CD4-positive, alpha-beta T cell treated with Interleukin-15 for 4 hours (primary cell): ENCODE measurements around the gene VSX1.
A peak's percentile ranks its signal among the peaks of the same experiment; 100 is the strongest.

Experiments
- DNase-seq: peaks from one replicate; pipeline ENCODE4 v3.0.0-alpha.2; 2020; ENCODE audit warnings: low spot score

Gene VSX1

DNA sequence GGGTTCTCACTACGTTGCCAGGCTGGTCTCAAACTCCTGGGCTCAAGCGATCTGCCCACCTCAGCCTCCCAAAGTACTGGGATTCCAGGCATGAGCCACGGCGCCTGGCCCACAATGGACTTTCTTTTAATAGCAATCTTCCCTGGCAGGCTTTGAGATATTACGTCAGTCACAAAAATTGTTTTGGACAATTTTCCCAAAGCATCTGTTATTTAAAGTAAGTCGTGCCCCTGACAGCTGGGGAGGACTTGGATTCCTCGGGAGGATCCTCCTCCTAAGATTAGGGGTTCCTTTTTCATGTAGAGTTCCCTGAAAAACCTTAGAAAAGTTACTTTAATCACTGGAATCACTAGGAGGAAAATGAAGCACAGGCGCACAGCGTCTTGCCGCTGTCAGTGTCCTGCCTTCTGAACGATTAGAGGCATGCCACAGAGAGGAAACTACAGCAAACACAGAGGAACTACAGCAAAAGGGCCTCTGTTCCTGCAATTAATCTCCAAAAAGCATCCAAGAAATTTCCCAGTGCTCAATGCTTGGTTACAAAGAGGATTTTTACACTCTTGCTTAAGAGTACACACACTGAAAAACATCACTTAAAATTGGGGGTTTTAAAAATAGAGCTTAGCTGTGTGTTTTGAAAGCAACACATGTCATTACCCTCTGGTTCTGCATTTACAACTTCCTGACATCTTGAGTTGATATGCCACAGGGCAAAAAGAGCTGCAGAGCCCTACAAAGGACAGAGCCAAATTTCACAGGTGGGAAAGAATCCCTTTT lies 28.5 kb downstream of the VSX1 start:
- no peak for DNase-seq

DNA sequence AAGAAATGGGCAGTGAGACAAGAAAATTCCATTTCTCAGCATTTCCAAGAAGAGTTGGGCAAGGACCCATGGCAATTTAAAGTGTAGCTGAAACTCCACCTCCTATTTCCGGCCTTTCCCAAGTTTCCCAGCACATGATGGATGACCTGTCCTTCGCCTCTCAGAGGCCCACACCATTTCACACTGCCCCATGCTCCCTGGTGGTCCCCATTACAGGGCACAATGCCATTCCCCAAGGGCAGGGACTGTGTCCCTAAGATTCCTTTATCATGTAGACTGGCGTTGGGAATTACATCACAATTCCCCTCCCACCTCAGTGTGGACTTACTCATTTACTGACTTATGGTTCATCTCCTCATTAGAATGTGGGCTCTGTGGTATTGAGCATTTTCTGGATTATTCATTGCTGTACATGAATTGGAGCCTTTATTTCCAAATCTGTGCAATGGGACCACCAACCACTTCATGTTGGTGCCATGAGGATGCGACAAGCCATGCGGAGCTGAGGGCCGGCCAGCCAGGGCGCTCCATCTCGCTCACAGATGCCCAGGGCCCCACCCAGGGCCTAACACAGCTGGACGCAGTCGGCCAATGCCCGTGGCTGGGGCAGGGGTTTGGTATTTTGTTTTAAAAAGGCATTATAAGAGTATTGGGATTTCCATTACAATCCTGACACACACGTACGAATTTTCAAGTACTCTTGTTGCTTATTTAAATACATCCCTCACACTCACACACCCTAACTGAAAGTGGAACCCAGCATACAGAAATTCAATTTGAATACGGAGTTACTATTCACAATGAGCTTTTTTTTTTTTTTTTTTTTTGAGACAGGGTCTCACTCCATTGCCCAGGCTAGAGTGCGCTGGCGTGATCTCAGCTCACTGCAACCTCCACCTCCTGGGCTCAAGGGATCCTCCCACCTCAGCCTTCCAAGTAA lies 29.4 kb downstream of the VSX1 start:
- DNase-seq, result no peak

DNA sequence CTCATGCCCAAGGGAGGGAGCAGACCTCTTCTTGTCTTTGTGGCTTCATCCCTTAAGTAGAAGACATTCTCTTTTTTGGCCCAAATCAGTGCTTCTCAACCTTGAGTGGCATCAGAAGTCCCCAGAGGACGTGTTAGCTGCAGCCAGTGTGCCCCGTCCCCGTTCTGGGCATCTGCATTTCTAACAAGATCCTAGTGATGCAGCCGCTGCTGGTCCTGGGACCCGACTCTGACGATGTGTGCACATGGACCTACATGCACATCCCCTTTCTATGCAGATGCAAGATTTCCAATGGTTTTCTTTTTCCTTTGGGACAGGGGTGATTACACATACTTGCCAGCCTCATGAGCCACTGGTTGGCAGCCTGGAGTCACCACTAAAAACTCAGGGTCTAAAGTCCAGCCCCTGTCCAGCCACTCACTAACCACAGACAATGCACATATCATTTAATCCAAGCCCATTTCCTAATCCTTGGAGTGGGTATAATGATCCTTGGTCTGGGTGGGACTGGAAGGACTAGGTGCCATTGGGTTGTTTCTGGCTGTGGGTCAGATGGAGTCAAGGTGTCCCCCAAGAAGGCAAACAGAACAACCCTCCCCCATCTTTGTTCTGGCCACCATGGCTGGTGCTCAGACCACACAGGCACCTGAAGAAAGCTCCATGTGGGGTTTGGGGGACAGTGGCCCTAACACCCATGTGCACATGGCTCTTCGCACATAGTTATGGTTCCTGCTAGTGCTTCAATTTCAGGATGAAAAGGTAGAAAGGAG lies 30.4 kb downstream of the VSX1 start:
- no peak for DNase-seq

DNA sequence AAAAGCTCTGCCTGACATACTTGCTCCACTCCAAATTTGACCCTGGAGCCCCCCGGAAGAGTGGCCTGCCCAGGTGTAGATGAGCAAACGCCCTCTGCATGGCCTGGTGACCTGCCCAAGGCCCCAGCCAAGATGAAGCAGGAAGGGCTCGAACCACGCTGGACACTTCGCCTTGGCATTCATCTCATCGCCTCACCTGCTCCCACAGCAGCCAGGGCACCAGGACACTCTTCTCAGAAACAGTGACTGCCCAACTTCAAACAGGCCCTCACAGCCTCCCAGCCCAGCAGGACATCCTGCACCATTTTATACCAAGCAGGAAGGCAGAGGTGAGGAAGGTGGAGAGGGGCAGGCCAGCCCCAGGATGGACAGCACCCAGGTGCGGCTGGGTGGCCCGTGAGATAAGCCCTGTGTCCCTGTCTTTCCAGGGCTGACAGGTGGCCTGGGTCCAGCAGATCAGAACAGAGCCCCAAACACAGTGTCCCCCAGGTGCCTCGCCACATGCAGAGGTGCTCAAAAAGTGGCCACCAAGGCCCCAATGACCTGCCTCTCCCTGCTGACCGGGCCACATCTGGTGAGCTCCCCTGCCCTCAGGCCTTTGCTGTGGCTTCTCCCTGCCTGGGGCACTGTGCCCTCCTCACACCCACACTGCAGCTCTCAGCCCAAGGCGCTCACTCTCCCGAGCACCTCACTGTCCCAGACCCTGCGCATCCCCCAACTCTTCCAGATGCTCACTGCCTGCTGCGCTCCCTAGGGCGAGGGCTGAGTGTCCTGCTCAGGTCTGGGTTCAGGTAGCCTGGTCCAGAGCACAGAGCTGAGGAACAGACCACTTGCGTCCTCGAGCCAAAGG lies 31.2 kb downstream of the VSX1 start:
- DNase-seq, result no peak

DNA sequence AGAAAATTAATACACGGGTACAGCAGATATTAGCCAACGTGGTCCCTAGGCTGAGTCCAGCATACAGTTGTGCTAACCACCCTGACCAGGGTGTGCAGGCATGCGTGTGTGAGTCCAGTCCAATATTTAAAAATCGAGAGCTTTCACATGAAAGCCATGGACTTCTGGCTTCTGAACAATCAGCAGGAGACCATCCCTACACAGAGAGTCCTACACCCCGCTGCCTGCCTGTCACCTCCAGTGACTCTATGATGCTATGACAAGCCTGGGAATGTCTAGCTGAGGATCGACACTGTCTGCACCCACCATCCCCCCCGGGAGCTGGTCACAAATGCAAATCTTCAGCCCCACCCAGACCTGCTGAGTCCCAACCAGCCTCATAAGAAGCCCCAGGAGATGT lies 31.9 kb downstream of the VSX1 start:
- DNase-seq, result no peak

DNA sequence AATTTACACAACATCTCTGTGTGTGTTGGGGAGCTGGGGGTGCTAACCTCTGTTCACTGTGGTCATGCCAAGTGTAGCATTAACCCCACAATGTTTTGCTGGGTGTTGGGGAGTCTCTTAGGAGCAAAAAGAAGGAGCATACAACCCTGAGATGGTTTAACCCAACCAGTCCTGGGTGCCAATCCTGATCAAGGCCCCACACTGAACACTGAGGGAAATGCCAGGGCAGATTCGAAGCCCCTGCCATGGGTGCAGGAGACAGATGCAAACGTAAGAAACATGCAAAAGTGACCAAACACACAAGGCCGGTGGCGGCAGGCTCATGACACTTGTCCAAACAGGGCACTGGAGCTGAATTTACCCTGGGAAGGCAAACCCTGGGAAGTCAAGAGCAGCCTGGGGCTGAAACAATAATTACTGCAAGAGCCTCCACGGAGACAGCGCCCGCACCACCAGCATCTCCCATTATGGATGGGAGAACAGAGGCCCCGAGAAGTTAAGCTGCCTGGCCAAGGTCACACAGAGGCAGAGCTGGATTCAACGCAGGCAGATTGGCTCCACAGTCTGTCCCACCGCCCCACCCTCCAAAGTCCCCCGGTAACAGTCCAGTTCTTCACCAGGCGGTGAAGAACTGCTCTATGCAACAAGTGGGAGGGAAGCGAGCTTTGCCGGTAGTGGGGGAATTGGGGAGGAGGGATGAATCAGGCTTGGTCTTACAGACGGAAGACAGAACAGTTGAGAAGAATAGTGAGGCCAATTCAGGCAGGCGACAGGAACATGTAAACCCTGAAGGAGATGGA lies 32.5 kb downstream of the VSX1 start:
- no peak for DNase-seq

DNA sequence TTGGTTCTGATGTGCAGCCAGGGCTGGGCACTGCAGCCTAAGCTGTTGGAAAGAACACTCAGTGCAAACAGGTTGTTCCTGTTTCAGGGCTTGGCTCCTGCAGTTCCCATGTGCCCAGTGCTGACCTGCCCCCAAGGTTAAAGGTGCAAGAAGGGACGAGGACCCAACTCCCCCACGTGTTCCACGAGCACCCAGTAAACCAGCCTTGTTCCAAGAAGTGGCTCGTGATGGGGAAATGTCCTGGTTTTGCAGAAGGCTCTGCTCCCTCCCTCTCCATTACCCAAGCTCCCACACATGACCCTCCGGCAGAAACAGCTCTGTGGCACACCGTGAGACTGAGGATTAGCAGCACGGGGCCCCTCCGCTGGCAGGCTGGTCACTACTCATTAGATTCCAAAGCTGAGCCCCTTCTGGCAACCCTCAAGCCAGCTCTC lies 33.4 kb downstream of the VSX1 start:
- DNase-seq, result no peak

DNA sequence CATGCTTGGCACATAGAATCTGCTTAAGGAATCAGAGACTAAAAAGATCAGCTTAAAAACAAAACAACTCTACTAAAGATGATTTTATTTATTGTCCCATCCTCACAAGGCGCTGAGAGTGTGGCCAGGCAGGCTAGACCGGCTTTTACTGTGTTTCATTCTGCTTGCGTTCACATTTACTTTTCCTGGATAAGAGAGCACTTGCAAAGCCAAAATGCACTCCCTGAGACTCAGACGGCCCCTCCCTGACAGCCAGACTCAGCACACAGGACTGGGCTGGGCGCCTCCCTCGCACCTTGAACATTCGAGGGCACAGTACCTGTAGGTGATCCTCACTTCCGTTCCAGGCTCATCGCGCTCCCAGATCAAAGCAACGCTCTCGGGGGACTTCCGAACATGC lies 34.2 kb downstream of the VSX1 start:
- DNase-seq, result peak; percentile 17

DNA sequence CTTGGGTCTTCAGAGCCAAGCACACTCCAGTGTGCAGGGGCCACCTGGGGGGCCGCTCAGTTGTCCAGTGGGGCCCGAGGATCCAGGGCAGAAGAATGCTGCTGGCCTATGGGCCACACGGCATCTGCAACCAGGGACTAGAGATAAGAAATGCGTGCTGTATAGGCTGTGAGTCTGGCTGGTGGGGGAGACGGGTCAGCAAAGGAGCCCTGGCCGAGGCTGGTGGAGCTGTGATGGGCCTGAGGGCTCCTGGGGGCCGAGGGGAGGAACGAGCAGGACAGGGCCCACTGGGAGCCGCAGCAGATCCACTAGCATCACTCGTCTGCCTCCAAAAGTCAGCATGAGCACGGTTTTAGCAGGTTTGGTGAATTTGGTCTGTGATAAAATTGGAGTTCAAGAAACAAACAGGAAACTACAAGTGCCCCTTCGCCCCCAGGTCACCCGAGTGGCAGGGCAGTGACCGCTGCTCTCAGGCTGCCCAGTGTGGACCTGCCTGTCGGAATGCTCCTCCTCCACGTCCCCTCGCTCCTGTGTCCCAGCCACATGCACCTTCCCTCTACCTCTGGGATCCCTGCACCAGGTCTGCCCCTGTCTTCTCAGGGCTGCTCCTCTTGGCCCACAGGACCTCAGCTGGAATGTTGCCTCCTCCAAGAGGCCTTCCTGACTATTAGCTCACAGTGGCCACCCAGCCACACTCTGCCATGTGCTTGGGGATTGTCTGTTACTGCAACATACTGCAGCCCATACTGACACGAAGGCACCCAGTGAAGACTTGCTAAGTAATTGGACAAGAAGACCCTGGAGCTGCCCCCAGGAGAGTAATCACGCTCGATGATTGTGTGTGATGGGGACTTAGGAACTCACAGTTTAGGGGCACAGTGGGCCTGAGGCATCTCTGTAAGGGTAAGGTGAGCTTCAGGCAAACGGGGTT lies 34.9 kb downstream of the VSX1 start:
- no peak for DNase-seq

DNA sequence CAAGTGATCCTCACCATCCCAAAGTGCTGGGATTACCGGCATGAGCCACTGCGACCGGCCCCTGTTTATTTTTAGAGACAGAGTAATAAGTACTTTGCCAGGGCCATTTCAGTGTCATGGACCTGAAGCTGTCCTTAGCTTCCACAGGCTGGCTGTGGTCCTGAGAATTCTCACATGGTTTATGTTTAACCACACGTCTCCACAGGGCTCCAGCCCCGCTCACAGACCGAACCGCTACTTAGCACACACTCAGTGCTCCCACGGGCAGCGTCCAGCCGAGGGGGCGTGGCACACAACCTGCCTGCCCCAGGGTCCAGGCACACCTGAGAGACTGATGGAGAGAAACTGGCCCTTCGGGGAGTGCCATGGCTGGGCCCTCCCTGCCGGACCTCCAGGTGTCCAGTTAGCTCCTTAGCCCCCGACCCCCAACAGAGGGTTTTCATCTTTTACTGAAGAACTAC lies 35.7 kb downstream of the VSX1 start:
- no peak for DNase-seq

DNA sequence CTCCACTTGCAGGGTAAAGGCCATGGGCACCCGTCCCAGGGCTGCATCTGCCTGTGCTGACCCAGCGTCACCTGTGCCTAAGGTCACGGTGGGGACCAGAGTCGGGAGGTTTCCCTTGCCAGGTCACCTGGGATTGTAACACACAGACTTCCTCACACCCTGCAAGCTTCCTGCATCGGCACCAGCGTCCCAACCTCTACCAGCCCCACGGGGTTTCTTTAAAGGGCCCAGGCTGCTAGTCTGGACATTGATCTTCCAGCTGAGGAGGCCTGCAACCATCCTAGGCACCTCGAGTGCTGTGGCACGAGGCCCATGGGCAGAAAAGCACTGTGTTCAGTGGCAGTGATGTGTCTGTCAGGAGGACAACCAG lies 36.6 kb downstream of the VSX1 start:
- DNase-seq, result no peak

DNA sequence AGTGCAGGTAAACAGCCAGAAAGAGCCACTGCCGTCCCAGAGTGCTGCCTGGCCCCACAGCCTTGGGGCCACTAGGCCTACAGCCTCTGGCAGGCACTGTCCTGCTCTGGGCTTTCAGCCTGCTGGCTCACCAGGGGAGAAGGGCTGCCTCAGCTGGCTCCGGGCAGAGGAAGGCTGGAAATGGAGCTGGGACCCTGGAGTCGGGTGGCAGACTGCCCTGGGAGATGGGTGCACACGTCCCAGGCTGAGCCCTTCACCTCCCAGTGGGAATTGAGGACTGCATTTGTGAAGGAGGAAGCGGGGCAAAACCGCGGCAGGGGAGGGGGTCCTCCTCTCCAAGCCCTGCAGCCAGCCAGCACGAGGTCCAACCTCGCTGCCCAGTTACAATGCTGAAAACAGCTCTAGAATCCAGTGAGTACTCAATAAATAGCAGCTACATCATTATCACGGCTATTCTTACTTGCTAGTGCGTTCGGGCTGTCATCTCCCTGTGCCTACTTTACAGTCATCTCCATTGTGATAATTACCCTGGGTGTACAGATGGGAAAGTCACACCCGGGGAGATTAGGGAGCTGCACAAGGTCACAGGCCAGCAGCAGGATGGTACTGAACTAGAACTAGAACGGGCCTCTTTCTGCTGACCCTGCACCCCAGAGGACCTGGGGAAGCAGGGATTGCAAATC lies 37.1 kb downstream of the VSX1 start:
- DNase-seq, result no peak

DNA sequence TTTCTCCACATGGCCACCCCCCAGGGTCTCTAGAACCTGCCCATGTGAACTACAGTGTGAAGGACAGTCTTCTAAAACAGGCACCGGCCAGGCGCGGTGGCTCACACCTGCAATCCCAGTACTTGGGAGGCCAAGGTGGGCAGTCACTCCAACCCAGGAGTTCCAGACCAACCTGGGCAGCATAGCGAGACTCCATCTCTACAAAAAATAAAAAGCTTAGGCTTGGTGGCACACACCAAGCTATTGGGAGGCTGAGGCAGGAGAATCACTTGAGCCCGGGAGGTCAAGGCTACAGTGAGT lies 37.7 kb downstream of the VSX1 start:
- no peak for DNase-seq

DNA sequence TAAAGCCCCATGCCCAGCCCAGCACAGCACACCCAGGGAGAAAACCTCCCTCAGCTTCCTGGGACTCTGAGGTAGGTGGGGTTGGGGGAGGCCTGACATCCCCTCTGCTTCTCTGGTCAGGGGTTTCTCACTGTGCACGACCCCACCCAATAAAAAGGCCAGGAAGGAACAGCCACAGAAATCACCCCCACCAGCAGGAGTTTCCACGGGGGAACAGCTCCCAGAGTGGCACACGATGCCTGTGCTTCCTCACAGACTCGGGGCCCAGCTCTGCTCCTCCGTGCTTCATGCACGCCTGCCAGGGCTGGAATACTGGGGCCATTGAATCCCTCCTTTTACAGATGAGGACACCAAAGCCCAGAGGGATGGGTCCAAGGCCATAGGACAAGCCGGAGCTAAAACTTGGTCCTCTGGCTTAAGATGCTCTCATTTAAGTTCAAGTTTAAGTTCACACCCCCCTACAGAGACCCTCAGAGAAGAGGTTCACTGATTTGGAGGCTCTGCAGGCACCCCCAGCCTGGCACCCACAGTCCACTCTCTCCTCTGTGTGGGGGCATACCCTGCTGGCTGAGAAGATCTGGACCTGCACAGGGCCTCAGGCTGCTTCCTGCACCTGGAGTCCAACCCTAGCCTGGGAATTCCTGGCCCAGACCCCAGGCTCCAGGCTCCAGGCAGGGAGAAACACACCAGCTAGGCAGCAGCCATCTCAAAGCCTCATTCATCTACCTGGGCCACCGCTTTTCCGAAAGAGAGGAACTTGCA lies 38.3 kb downstream of the VSX1 start:
- DNase-seq, result no peak

DNA sequence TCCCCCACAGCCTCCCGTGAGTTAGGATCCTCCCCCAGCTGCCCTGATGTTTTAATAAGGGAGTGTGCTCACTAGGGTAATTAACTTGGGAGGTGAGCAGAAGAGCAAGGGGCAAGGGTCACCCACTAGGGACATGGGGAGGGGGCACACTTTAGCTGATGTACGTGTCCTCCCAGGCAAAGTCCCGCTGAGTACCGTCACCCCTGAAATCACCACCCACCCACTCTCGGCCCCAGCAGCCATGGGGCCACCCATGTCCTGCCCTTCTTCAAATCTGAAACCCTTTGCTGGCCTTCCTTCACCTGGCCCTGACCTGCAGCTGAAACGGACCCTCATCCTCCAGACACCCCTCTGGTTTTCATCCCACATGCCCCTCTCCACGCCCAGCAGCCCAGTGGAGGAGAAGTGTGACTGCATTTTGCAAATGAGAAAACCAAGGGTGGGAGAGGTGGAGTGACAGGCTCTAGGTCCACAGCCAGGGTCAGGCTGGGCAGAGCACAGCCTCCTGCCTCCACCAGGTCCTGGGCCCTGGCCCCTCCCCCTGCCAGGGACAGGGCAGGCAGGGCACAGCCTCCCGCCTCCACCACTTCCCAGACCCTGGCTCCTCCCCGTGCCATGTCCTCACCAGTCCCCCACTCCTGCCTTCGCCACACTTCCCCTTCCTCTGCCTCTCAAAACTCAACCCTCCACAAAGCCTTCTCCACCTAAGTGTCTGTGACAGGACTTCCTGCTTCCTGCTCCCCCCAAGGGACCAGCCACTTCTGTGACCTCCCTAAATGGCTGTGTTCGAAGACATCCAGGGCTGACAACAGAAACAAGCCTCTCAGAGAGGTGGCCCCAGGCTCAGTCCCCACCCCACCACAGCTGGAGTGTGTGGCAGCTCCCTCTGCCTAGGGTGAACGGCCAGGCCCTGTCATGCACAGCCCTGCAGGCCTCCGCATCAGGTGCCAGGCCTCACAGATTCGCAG lies 39.1 kb downstream of the VSX1 start:
- peak; percentile 33 for DNase-seq

DNA sequence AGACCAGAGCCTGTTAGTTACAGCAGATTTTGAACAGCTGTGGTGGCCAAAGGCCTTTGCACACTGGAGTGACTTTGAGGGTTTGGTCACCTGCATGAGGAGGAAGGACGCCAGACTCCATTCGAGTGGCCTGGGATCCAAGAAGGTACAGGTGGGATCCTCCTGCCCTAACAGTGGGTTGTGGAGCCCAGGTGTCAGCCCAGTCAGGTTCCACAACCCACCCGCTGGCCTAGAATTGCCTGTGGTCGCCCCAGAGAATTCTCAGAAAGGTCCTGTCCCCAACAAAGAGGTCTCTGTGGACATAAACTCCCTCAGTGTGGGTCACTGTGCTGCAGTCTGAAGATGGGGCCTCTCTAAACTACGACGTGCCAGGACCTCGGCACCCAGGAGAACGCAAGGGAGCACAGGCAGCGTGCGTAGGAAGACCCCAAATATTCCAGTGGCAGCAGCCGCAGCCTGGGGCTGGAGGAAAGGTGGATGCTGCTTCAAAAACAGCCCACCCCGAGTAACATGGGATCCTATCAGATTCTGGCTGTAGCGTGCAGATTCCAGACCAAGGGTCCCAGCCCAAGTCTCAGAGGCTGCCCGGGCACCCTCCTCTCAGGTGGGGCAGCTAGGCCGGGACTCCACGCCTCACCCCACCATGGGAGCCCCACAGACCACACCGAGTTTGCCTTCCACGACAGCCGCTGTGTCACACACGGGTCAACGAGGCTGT lies 40.0 kb downstream of the VSX1 start:
- no peak for DNase-seq
